Activated T-helper 1 cell treated with anti-CD3 and anti-CD28 coated beads, Interleukin-12 subunit alpha, Interleukin-12 subunit beta, Interleukin-2, Interleukin-4 antibody, amounts not matched to agents 30 ng/mL and 10 ng/mL and 1 ng/mL, durations not matched to agents 14 hours and 24 hours and 36 hours (primary cell): ENCODE results near the gene NHS. TPM values are rescaled to one million over a fixed set of nuclear protein-coding genes. Genes with fewer than 3 reads are reported as not detected.
A peak's percentile ranks its signal among the peaks of the same experiment; 100 is the strongest.

Source experiments
- DNase-seq: peaks from one replicate; pipeline ENCODE4 v3.0.0; 2021; ENCODE audit warnings: low spot score
- H3K27ac Mint-ChIP-seq: one replicate; pipeline ENCODE4 v1.8.0; 2021; ENCODE audit warnings: mild to moderate bottlenecking, mixed read lengths
- H3K27me3 Mint-ChIP-seq: one replicate; pipeline ENCODE4 v1.8.0; 2022; ENCODE audit warnings: mild to moderate bottlenecking, moderate library complexity, mixed read lengths; ENCODE audit not compliant: insufficient read depth
- H3K36me3 Mint-ChIP-seq: one replicate; pipeline ENCODE4 v1.8.0; 2021; ENCODE audit warnings: low read depth, mixed read lengths
- H3K4me1 Mint-ChIP-seq: one replicate; pipeline ENCODE4 v1.8.0; 2021; ENCODE audit warnings: low read depth, mixed read lengths
- H3K4me3 Mint-ChIP-seq: one replicate; pipeline ENCODE4 v1.8.0; 2021; ENCODE audit warnings: mild to moderate bottlenecking, moderate library complexity, mixed read lengths
- H3K9me3 Mint-ChIP-seq: one replicate; pipeline ENCODE4 v1.8.0; 2021; ENCODE audit warnings: mixed read lengths
- intact Hi-C: fragments of 100-400 bp; cut with micrococcal nuclease; formaldehyde crosslinking; loops from one replicate; pipeline ENCODE4 v1.15.1; 2024
- total RNA-seq: library from RNA; stranded (reverse); gene quantifications from 2 replicates; pipeline ENCODE4 v1.2.3, GENCODE V29; 2022

The NHS gene
- total RNA-seq, 1 donor from 2014 or later = 8.1 TPM

- peaks cover 6% of the 10 kb centered on the region for H3K4me1 Mint-ChIP-seq
- no peaks in the 10 kb centered on the region for H3K27me3 Mint-ChIP-seq
- DNase-seq = no peak
- H3K9me3 Mint-ChIP-seq = no peaks in the 10 kb centered on the region
- H3K4me3 Mint-ChIP-seq = no peak overlapping the region
- intact Hi-C loops = no loop called here
- H3K27ac Mint-ChIP-seq = no peak overlapping the region
- H3K36me3 Mint-ChIP-seq = no peaks in the 10 kb centered on the region
Measured at GRCh38 chrX:17525762-17526555, 151.0 kb downstream of the NHS start.

GRCh38 chrX:17527135-17527701 is 152.2 kb downstream of the NHS start:
- H3K9me3 Mint-ChIP-seq = no peaks in the 10 kb centered on the region
- peaks cover 6% of the 10 kb centered on the region for H3K4me1 Mint-ChIP-seq
- H3K36me3 Mint-ChIP-seq = no peaks in the 10 kb centered on the region
- H3K27ac Mint-ChIP-seq = no peak overlapping the region
- no peak overlapping the region for H3K4me3 Mint-ChIP-seq
- intact Hi-C loops = no loop called here
- DNase-seq = no peak
- peaks cover 1% of the 10 kb centered on the region for H3K27me3 Mint-ChIP-seq

- Mint-ChIP-seq H3K4me1 (peaks cover 6% of the 10 kb centered on the region), H3K4me3 (no peak overlapping the region), H3K9me3 (no peaks in the 10 kb centered on the region), H3K27me3 (peaks cover 1% of the 10 kb centered on the region), H3K27ac (no peak overlapping the region), H3K36me3 (no peaks in the 10 kb centered on the region)
- intact Hi-C loops = no loop called here
- DNase-seq = no peak
Measured at GRCh38 chrX:17527922-17528321, 152.9 kb downstream of the NHS start.

GRCh38 chrX:17529151-17529745 is 154.2 kb downstream of the NHS start:
- intact Hi-C loops = no loop called here
- no peak for DNase-seq
- H3K27ac Mint-ChIP-seq = no peak overlapping the region
- no peaks in the 10 kb centered on the region for H3K9me3 Mint-ChIP-seq
- no peaks in the 10 kb centered on the region for H3K36me3 Mint-ChIP-seq
- H3K4me3 Mint-ChIP-seq = no peak overlapping the region
- H3K4me1 Mint-ChIP-seq = peaks cover 6% of the 10 kb centered on the region
- H3K27me3 Mint-ChIP-seq = peaks cover 1% of the 10 kb centered on the region

GRCh38 chrX:17531500-17531899 is 156.5 kb downstream of the NHS start:
- Mint-ChIP-seq H3K4me1 (peaks cover 6% of the 10 kb centered on the region), H3K36me3 (no peaks in the 10 kb centered on the region), H3K4me3 (no peak overlapping the region), H3K9me3 (no peaks in the 10 kb centered on the region), H3K27me3 (peaks cover 1% of the 10 kb centered on the region), H3K27ac (no peak overlapping the region)
- no peak for DNase-seq
- intact Hi-C loops = no loop called here

GRCh38 chrX:17535229-17535628 is 160.2 kb downstream of the NHS start:
- no peak overlapping the region for H3K4me3 Mint-ChIP-seq
- intact Hi-C loops = loop anchor here (1.0 to 5.0 kb wide), 6 partner anchors 56 to 822 kb away; partner anchors contain the start of gene SCML1
- H3K36me3 Mint-ChIP-seq = no peaks in the 10 kb centered on the region
- peaks cover 1% of the 10 kb centered on the region for H3K27me3 Mint-ChIP-seq
- H3K4me1 Mint-ChIP-seq = peaks cover 10% of the 10 kb centered on the region
- no peak overlapping the region for H3K27ac Mint-ChIP-seq
- peak; percentile 6 for DNase-seq
- H3K9me3 Mint-ChIP-seq = no peaks in the 10 kb centered on the region

GRCh38 chrX:17537723-17538243 is 162.8 kb downstream of the NHS start:
- Mint-ChIP-seq H3K4me1 (peaks cover 10% of the 10 kb centered on the region), H3K27ac (no peak overlapping the region), H3K36me3 (no peaks in the 10 kb centered on the region), H3K27me3 (no peaks in the 10 kb centered on the region), H3K4me3 (no peak overlapping the region), H3K9me3 (no peaks in the 10 kb centered on the region)
- DNase-seq = no peak
- intact Hi-C loops = loop anchor here (5.0 kb wide), 3 partner anchors 200 to 820 kb away; partner anchors contain the start of gene SCML1

GRCh38 chrX:17542123-17542522 is 167.1 kb downstream of the NHS start:
- Mint-ChIP-seq H3K36me3 (no peaks in the 10 kb centered on the region), H3K9me3 (no peaks in the 10 kb centered on the region), H3K4me3 (no peak overlapping the region), H3K4me1 (peaks cover 4% of the 10 kb centered on the region), H3K27ac (no peak overlapping the region), H3K27me3 (peaks cover 5% of the 10 kb centered on the region)
- intact Hi-C loops = no loop called here
- no peak for DNase-seq

GRCh38 chrX:17544821-17545220 is 169.8 kb downstream of the NHS start:
- peaks cover 5% of the 10 kb centered on the region for H3K27me3 Mint-ChIP-seq
- peaks cover 5% of the 10 kb centered on the region for H3K4me1 Mint-ChIP-seq
- no peak for DNase-seq
- no peaks in the 10 kb centered on the region for H3K36me3 Mint-ChIP-seq
- H3K27ac Mint-ChIP-seq = no peak overlapping the region
- H3K9me3 Mint-ChIP-seq = no peaks in the 10 kb centered on the region
- intact Hi-C loops = no loop called here
- no peak overlapping the region for H3K4me3 Mint-ChIP-seq

- Mint-ChIP-seq H3K9me3 (no peaks in the 10 kb centered on the region), H3K36me3 (no peaks in the 10 kb centered on the region), H3K27me3 (peaks cover 5% of the 10 kb centered on the region), H3K27ac (no peak overlapping the region), H3K4me3 (no peak overlapping the region), H3K4me1 (peaks cover 6% of the 10 kb centered on the region)
- DNase-seq = no peak
- intact Hi-C loops = no loop called here
Measured at GRCh38 chrX:17546356-17546755, 171.4 kb downstream of the NHS start.

GRCh38 chrX:17547658-17548057 is 172.7 kb downstream of the NHS start:
- intact Hi-C loops = no loop called here
- peaks cover 6% of the 10 kb centered on the region for H3K4me1 Mint-ChIP-seq
- DNase-seq = no peak
- no peaks in the 10 kb centered on the region for H3K36me3 Mint-ChIP-seq
- peaks cover 5% of the 10 kb centered on the region for H3K27me3 Mint-ChIP-seq
- H3K4me3 Mint-ChIP-seq = no peak overlapping the region
- no peaks in the 10 kb centered on the region for H3K9me3 Mint-ChIP-seq
- H3K27ac Mint-ChIP-seq = no peak overlapping the region

- DNase-seq = no peak
- Mint-ChIP-seq H3K4me1 (peaks cover 6% of the 10 kb centered on the region), H3K9me3 (no peaks in the 10 kb centered on the region), H3K36me3 (no peaks in the 10 kb centered on the region), H3K27ac (no peak overlapping the region), H3K27me3 (peaks cover 5% of the 10 kb centered on the region), H3K4me3 (no peak overlapping the region)
- intact Hi-C loops = no loop called here
Measured at GRCh38 chrX:17549107-17549651, 174.2 kb downstream of the NHS start.

GRCh38 chrX:17550011-17550410 is 175.0 kb downstream of the NHS start:
- no peaks in the 10 kb centered on the region for H3K9me3 Mint-ChIP-seq
- no peak for DNase-seq
- intact Hi-C loops = no loop called here
- H3K4me1 Mint-ChIP-seq = peaks cover 6% of the 10 kb centered on the region
- no peaks in the 10 kb centered on the region for H3K36me3 Mint-ChIP-seq
- H3K4me3 Mint-ChIP-seq = no peak overlapping the region
- no peak overlapping the region for H3K27ac Mint-ChIP-seq
- peaks cover 3% of the 10 kb centered on the region for H3K27me3 Mint-ChIP-seq
